Measurements from ENCODE around the gene CADPS2.
A peak's percentile ranks its signal among the peaks of the same experiment; 100 is the strongest.

CADPS2 gene

GRCh38 chr7:122310119-122311021, 575.9 kb downstream of the CADPS2 start:
- no peak for DNase-seq (ENCODE audit: low spot score)

- no peak for DNase-seq (ENCODE audit: low spot score)
Measured at GRCh38 chr7:122309421-122309820, 576.8 kb downstream of the CADPS2 start.

- DNase-seq (ENCODE audit: low spot score), result no peak
Measured at GRCh38 chr7:122307228-122307621, 579.0 kb downstream of the CADPS2 start.

GRCh38 chr7:122306320-122307227, 579.7 kb downstream of the CADPS2 start:
- no peak for DNase-seq (ENCODE audit: low spot score)

GRCh38 chr7:122305475-122306319, 580.6 kb downstream of the CADPS2 start:
- no peak for DNase-seq (ENCODE audit: low spot score)

GRCh38 chr7:122304996-122305421, 581.3 kb downstream of the CADPS2 start:
- no peak for DNase-seq (ENCODE audit: low spot score)

DNA sequence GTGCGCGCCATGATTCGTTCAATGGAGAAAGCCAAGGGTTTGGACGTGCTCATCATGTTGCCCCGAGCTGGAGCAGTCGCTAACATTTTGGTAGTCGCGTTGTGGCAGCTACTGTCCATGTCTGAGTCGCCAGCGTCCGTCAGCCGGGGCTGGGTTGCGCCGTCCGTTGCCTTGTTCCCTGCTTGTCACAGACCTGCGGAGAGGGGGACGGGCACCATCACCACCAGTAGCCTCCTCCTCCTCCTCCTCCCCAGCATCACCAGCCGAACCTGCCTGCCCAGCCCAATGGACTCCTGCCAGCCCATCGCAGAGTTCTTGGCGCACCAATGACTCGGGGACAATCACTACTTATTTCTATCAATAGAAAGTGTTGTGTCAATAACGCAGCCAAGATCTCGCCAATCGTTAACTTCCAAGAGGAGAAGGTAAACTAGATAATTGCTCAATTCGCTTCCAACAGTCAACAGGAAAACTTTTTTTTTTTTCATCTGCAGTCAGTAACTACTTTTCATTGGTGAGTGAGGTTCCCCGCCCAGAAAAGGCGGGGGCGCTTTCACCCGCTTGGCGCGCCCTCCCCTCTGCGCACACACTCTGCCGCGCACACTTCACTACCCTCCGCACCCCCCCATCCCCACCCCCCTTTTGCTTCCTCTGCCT, 581.8 kb downstream of the CADPS2 start, which contains the start of gene FEZF1:
Gene FEZF1, minus strand, starts transcription at position 432 of the 657 bp plus-strand sequence. Its CDS starts 313 bp downstream, at position 119.
- DNase-seq (ENCODE audit: low spot score), result no peak

GRCh38 chr7:122303531-122304318, 582.5 kb downstream of the CADPS2 start:
- DNase-seq (ENCODE audit: low spot score), result no peak

DNA sequence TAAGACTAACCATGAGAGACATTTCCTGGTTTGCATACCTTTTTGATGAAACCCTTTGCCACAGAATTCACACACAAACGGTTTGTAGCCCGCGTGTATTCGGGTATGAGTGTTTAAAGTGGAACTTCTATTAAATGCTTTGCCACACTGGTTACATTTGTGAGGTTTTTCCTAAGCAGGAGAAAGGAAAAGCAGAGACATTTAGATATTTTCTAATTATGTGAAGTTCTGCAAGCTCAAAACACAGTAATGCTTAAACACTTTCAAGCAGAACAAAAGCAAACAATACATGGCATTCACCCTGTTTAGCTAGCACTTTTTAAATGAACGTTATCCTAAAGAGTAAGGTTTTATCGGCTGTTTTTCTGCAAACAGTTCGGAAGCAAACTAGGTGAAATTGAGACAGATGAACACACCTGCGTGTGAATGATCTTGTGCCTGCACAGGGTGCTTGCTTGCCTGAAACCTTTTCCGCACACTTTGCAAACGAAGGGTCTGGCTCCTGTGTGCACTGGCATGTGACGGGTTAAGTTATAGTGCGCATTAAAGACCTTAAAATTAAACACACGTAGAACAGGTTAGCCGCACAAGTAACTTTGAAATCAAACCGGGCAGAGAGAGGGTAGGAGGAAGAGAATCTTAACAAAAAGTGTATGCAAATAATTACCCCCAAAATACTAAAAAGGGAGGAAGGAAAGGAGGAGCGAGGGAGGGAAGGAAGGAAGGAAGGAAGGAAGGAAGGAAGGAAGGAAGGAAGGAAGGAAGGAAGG, 583.3 kb downstream of the CADPS2 start:
- no peak for DNase-seq (ENCODE audit: low spot score)

- no peak for DNase-seq (ENCODE audit: low spot score)
Measured at GRCh38 chr7:122301858-122302760, 584.2 kb downstream of the CADPS2 start.

- peak; percentile 57 for DNase-seq (ENCODE audit: low spot score)
Measured at GRCh38 chr7:122300956-122301833, 585.1 kb downstream of the CADPS2 start.

GRCh38 chr7:122300211-122300932, 585.9 kb downstream of the CADPS2 start:
- DNase-seq (ENCODE audit: low spot score), result no peak

DNA sequence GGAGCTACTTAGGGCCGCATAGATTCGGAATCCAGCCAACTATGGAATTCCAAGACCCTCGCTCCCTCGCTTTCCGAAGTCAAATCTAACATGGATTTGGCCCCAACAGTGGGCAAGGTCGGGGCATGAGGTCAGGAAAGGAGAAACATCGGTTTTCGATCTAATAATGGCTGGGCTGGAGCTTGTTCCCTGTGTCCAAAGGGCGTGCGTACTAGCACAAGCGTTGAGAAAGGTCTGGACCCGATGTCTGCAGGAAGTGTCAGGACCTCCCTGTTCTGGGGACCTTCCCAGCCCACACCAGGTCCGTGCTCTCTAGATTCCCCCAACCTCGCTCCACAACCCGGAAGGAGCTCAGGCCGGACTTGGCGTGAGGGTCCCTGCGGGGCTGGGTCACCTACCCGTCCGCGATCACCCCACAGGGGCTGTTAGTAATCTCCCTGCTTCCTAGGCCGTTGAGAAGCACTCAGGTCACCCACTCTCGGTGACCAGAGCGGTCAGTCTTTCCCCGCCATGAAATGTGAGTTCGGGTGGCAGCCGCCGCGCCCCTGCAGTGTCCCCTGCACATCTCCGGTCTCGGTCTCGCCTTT, 586.5 kb downstream of the CADPS2 start:
- DNase-seq (ENCODE audit: low spot score), result no peak

DNA sequence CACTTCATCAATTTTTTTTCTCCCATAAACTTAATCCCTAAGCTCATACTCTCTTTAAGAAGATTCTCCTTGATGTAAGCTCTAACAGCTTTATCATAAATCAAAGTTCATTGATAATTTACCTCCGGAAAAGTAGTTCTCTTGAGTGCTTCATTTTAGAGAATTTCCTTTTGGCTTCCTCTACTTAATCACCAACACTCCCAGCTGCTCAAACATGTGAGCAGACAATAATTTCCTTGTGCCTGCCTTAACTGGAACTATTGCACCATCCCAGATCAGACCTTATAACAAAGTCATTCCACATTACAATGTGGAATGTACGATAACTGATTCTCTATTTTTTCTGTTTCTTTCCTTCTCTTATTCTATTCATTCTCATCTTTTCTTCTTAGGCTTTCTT, 587.6 kb downstream of the CADPS2 start:
- no peak for DNase-seq (ENCODE audit: low spot score)

GRCh38 chr7:122298131-122298530, 588.1 kb downstream of the CADPS2 start:
- no peak for DNase-seq (ENCODE audit: low spot score)

GRCh38 chr7:122291189-122291588, 595.1 kb downstream of the CADPS2 start:
- DNase-seq (ENCODE audit: low spot score), result no peak
